Measurements from ENCODE around the gene MGAT5.

The MGAT5 gene

GRCh38 chr2:134232461-134232860 lies 21.4 kb upstream of the MGAT5 start:
- no peak for DNase-seq

- DNase-seq, result no peak
Measured at GRCh38 chr2:134232868-134233727, 20.8 kb upstream of the MGAT5 start.

GRCh38 chr2:134233728-134234136 lies 20.1 kb upstream of the MGAT5 start:
- no peak for DNase-seq

DNA sequence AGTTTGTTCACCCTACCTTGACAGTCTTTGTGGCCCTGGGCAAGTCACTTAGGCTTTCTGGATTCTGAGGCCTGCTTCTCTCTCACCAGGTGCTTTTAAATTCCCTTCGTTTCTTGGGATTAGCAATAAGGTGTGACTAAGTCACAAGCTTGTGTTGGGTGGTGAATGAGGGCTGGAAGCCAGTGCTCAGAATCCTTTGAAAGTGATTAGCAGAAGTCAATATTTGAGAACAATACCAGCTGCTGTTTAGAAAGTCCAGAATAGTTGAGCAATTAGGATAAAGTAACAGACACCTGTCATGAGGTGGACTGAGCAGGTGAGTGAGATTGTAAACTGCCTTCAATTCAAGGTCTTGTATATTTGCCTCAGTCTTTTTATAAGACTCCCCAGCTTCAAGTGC lies 19.3 kb upstream of the MGAT5 start:
- DNase-seq, result no peak

DNA sequence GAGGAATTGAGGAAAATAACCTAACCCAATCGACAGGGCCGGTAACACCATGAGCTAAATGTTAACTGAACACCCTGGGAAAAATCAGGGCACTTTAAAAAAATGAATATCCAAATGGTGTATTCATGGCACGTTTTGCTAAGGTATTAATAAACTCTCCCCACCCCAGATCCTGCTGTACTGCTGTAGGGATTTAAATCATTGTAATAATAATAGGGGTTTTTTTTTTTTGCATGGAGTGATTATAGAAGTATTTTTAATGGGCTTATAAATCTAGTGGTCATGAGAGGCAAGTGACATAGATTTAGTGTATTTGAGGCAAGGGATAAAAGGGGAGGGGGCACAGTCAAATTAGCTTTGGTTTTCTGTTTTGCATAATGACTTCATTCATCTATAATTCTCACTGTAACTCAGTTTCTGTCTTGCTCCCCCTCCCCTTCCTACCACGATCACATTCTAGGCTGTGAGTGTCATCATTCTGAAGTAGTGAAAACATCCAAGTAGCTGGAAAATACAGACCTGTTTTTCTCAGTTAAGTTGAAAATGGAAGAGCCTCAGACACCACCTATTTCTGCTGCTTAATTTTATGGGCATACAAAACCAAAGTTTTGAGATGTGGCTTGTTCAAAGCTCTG lies 18.2 kb upstream of the MGAT5 start:
- no peak for DNase-seq

DNA sequence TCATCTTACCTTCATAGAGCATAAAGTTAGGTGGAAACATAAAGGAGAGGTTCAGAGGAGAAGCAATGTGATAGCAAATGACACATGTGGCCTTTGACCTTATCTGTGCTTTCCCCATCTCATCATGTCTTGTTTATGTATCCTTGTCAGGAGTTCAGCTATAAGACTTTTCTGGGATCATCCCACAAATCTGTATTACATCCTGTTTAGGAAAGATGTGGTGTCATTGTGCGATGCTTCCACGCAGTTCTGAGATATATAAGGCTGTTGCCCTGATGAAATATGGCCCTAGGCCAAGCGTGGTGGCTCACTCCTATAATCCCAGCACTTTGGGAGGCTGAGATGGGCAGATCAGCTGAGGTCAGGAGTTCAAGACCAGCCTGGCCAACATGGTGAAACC lies 15.5 kb upstream of the MGAT5 start:
- DNase-seq, result no peak

GRCh38 chr2:134240061-134240460 lies 13.8 kb upstream of the MGAT5 start:
- DNase-seq, result no peak

GRCh38 chr2:134241911-134242310 lies 12.0 kb upstream of the MGAT5 start:
- DNase-seq, result no peak

GRCh38 chr2:134243244-134243643 lies 10.6 kb upstream of the MGAT5 start:
- no peak for DNase-seq

DNA sequence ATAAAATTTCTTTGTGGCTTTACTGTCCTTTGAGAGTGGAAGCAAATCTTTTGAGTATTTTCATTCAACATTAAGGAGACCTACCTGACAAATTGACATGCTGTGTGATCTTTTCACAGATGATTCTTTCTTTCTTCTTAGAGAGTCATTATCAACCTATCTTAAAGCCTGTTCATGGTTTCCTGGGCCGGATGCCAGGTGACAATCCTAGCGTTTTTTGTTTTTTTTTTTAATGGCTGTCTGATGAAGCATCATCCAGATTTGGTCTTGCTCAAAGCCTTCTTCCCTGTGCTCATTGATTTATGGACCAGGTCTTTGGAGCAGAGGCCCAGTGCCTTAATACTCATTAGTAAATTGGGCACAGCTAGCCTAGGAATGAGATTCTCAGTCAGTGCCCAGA lies 9.8 kb upstream of the MGAT5 start:
- no peak for DNase-seq

- DNase-seq, result no peak
Measured at GRCh38 chr2:134244587-134244986, 9.3 kb upstream of the MGAT5 start.

GRCh38 chr2:134245340-134245984 lies 8.4 kb upstream of the MGAT5 start:
- no peak for DNase-seq

GRCh38 chr2:134246154-134246874 lies 7.6 kb upstream of the MGAT5 start:
- no peak for DNase-seq

- DNase-seq, result no peak
Measured at GRCh38 chr2:134247679-134248078, 6.2 kb upstream of the MGAT5 start.

GRCh38 chr2:134248913-134249312 lies 5.0 kb upstream of the MGAT5 start:
- no peak for DNase-seq

DNA sequence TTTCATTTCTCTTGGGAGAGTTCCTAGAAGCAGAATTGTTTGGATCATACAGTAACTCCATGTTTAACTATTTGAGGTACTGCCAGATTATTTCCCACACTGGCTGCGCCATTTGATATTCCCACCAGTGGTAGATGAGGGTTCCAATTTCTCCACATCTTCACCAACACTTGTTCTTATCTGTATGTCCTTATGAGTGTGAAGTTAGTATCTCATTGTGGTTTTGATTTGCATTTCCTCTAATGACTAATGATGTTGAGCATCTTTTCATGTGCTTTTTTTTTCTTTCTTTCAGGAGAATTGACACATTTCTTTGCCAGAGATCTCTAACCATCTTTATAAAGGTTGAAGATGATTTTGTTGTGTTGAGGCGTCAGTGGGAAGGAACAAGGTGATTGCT lies 4.1 kb upstream of the MGAT5 start:
- no peak for DNase-seq

- no peak for DNase-seq
Measured at GRCh38 chr2:134250840-134251461, 2.9 kb upstream of the MGAT5 start.

DNA sequence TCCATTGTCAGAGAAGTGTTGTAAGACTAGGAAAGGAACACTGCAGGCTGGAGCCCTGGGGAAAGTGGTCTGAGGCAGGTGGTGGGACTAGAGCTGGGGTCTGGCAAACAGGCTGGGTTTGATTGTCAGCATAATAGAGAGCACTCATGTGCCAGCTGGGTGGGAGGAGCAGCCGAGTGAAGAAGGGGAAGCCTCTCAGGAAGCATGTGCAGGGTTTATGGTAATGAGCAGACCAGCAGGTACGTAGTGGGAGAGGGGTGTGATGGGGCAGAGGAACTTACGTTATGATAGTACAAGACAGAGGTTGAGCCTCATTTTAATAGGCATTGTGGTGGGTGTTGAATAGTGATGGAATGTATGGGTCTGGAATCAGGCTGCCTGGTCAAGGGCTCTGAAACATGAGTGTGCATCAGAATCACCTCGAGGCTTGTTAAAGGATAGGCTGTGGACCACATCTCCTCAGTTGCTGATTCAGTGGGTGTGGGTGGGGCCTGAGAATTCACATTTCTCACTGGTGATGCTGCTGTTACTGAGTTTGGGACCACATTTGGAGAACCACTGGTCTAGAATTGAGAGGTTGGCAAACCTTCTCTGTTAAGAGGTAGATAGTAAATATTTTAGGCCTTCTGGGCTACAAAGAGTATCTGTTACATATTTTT lies 1.7 kb upstream of the MGAT5 start:
- no peak for DNase-seq

DNA sequence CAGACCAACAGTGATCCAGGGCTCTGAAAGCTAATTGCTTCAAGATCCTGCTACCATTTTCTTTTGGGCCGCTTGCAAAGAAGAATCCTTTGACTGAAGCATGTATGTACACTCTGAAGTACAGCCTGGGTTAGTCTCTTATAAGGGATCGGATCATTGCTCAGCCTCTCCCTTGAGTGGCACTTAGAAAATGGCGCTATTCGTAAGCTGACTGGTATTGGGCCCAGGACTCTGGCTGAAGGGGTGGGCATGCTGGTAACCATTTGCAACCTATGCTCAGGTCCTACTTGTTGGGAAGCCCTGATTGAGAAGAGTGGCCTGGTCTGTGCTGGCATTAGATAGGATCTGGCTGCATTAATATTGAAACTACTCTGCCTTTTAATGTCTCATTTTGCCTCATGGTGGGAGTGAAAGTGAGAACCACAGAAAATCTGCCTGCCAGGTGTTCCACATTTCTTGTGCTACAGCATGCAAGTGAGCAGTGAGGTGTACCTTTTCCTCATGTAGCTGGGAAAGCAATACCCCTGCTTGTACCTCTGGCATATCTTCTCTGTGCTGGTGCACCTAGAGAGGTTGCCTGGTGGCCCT lies 661 bp upstream of the MGAT5 start:
- no peak for DNase-seq

- DNase-seq, result no peak
Measured at GRCh38 chr2:134254824-134255223, 952 bp downstream of the MGAT5 start.

- no peak for DNase-seq
Measured at GRCh38 chr2:134256956-134257355, 3.1 kb downstream of the MGAT5 start.

- DNase-seq, result no peak
Measured at GRCh38 chr2:134257509-134257908, 3.6 kb downstream of the MGAT5 start.
